Neural progenitor cell (in vitro differentiated cells): Measurements from ENCODE around the gene LARGE1. TPM values are rescaled to one million over a fixed set of nuclear protein-coding genes. Genes with fewer than 3 reads are reported as not detected.

Experiments used
- DNase-seq: peaks from one replicate; pipeline ENCODE4 v3.0.0-alpha.2; 2016; ENCODE audit warnings: low spot score
- H2AFZ ChIP-seq: fragments of 200-600 bp; sonication (generic); replicated peaks from 2 replicates; pipeline ENCODE4 v1.6.1; 2016; ENCODE audit warnings: antibody characterized with exemption
- H3F3A ChIP-seq: fragments of 200-600 bp; sonication (generic); 2 replicates; pipeline ENCODE4 v1.6.1; 2016; ENCODE audit warnings: antibody characterized with exemption, low read depth
- H3K27ac ChIP-seq: fragments of 200-600 bp; sonication (generic); 2 replicates; pipeline ENCODE4 v1.5.1; 2016; ENCODE audit warnings: mild to moderate bottlenecking
- H3K27me3 ChIP-seq: fragments of 200-600 bp; sonication (generic); 2 replicates; pipeline ENCODE4 v1.6.1; 2016; ENCODE audit warnings: mild to moderate bottlenecking, moderate library complexity
- H3K36me3 ChIP-seq: fragments of 200-600 bp; sonication (generic); 2 replicates; pipeline ENCODE4 v1.5.1; 2016
- H3K4me1 ChIP-seq: fragments of 200-600 bp; sonication (generic); 2 replicates; pipeline ENCODE4 v1.6.1; 2016; ENCODE audit warnings: mixed run types
- H3K4me2 ChIP-seq: fragments of 200-600 bp; sonication (generic); 2 replicates; pipeline ENCODE4 v1.6.1; 2016
- H3K4me3 ChIP-seq: fragments of 200-600 bp; sonication (generic); 2 replicates; pipeline ENCODE4 v1.5.1; 2016
- H3K79me2 ChIP-seq: fragments of 200-600 bp; sonication (generic); 2 replicates; pipeline ENCODE4 v1.6.1; 2016; ENCODE audit warnings: low read depth
- H3K9ac ChIP-seq: fragments of 200-600 bp; sonication (generic); 2 replicates; pipeline ENCODE4 v1.6.1; 2016
- H3K9me3 ChIP-seq: fragments of 200-600 bp; sonication (generic); 2 replicates; pipeline ENCODE4 v1.5.1; 2016; ENCODE audit warnings: low read depth
- H4K20me1 ChIP-seq: fragments of 200-600 bp; sonication (generic); 2 replicates; pipeline ENCODE4 v1.6.1; 2016; ENCODE audit warnings: low read depth
- H3K27ac Mint-ChIP-seq: 3 replicates; pipeline ENCODE4 v1.8.0; 2021; ENCODE audit warnings: mixed read lengths
- H3K27me3 Mint-ChIP-seq: 2 replicates; pipeline ENCODE4 v1.8.0; 2022; ENCODE audit warnings: low read depth, mild to moderate bottlenecking, inconsistent platforms, moderate library complexity, mixed read lengths; ENCODE audit not compliant: insufficient read depth
- H3K36me3 Mint-ChIP-seq: 3 replicates; pipeline ENCODE4 v1.8.0; 2021; ENCODE audit warnings: mixed read lengths
- H3K4me1 Mint-ChIP-seq: 3 replicates; pipeline ENCODE4 v1.8.0; 2021; ENCODE audit warnings: mixed read lengths
- H3K4me3 Mint-ChIP-seq: 3 replicates; pipeline ENCODE4 v1.8.0; 2021; ENCODE audit warnings: mild to moderate bottlenecking, moderate library complexity, mixed read lengths
- H3K9me3 Mint-ChIP-seq: 3 replicates; pipeline ENCODE4 v1.8.0; 2020; ENCODE audit warnings: mixed read lengths
- EZH2 ChIP-seq: fragments of 200-600 bp; sonication (generic); IDR thresholded peaks from 2 replicates; pipeline ENCODE4 v1.6.1; 2017; ENCODE audit warnings: antibody characterized with exemption, mild to moderate bottlenecking, moderate library complexity
- EZH2phosphoT487 ChIP-seq: fragments of 200-600 bp; sonication (generic); IDR thresholded peaks from 2 replicates; pipeline ENCODE4 v1.6.1; 2017; ENCODE audit warnings: antibody characterized with exemption
- total RNA-seq: library from RNA; depleted of rRNA; stranded (reverse); fragments of >200 nt; gene quantifications from 2 replicates; pipeline ENCODE4 v1.2.3, GENCODE V29; 2015; ENCODE audit warnings: low replicate concordance
- TF ChIP-seq, protein P1 (sequence below): fragments of 200-600 bp; sonication (generic); IDR thresholded peaks from 2 replicates; pipeline ENCODE4 v1.5.1; 2017; ENCODE audit warnings: antibody characterized with exemption, mild to moderate bottlenecking

The LARGE1 gene
- total RNA-seq, 1 donor from 2014 or later, result 24.9 TPM

DNA sequence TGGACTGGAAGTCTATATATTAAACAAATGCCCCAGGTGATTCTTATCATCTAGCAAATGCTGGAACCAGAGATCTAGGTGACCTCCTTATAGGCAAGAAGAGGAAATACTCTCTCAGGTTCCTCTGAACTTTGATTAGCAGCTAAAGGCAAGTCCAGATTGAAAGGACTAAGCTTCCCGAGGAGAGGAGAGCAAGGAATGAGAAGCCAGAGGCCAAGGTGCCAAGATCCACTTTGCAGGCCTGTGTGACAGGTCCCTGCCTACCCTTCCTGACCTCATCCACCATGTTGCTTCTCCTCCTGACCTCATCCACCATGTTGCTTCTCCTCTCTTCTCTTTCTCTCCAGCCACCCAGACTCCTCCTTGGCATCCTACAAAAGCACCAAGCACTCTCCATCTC, 173.2 kb downstream of the LARGE1 start:
- peaks cover 24% of the 10 kb centered on the region for H3K79me2 ChIP-seq
- H3K9me3 Mint-ChIP-seq, result no peaks in the 10 kb centered on the region
- no peak overlapping the region for H3K27ac Mint-ChIP-seq

DNA sequence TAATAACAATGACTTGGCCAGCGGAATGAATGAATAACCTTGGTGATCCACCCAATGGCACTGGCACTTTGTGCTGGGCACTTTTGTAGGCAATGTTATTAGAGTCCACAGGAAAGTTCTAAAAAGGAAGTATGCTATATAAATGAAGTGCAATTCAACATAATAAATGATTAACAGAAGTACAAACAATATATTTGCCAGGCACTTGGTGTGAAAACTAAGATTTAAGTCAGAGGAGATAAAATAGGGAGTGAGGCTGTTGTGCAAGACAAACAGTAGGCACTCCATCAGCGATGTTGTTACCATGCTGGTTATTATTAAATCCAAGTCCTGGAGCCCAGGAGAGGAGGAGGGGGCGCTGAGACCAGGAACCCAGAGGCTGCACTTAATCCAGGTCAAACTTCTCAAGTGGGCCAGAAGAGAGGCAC, 173.8 kb downstream of the LARGE1 start:
- H3K36me3 Mint-ChIP-seq, result peaks cover 18% of the 10 kb centered on the region
- TF ChIP-seq, protein P1, sequence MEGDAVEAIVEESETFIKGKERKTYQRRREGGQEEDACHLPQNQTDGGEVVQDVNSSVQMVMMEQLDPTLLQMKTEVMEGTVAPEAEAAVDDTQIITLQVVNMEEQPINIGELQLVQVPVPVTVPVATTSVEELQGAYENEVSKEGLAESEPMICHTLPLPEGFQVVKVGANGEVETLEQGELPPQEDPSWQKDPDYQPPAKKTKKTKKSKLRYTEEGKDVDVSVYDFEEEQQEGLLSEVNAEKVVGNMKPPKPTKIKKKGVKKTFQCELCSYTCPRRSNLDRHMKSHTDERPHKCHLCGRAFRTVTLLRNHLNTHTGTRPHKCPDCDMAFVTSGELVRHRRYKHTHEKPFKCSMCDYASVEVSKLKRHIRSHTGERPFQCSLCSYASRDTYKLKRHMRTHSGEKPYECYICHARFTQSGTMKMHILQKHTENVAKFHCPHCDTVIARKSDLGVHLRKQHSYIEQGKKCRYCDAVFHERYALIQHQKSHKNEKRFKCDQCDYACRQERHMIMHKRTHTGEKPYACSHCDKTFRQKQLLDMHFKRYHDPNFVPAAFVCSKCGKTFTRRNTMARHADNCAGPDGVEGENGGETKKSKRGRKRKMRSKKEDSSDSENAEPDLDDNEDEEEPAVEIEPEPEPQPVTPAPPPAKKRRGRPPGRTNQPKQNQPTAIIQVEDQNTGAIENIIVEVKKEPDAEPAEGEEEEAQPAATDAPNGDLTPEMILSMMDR, result no peak
- no peak for TF ChIP-seq EZH2phosphoT487
- no peak for TF ChIP-seq EZH2
- H3K4me1 ChIP-seq, result peaks cover 9% of the 10 kb centered on the region
- H3K79me2 ChIP-seq, result peaks cover 30% of the 10 kb centered on the region
- H3K4me1 Mint-ChIP-seq, result peaks cover 14% of the 10 kb centered on the region
- no peak overlapping the region for H3K4me3 Mint-ChIP-seq
- no peaks in the 10 kb centered on the region for H3F3A ChIP-seq
- H2AFZ ChIP-seq, result no peak overlapping the region
- H3K4me2 ChIP-seq, result no peak overlapping the region
- H4K20me1 ChIP-seq, result no peaks in the 10 kb centered on the region
- no peak for DNase-seq
- no peak overlapping the region for H3K27ac Mint-ChIP-seq
- H3K4me3 ChIP-seq, result no peak overlapping the region
- no peaks in the 10 kb centered on the region for H3K9me3 Mint-ChIP-seq
- no peak overlapping the region for H3K27ac ChIP-seq
- no peaks in the 10 kb centered on the region for H3K9me3 ChIP-seq
- H3K9ac ChIP-seq, result no peak overlapping the region
- H3K27me3 Mint-ChIP-seq, result peaks cover 2% of the 10 kb centered on the region
- H3K27me3 ChIP-seq, result no peaks in the 10 kb centered on the region
- H3K36me3 ChIP-seq, result no peaks in the 10 kb centered on the region

More for the DNA sequence above, 173.2 kb downstream of the LARGE1 start:
- no peak for DNase-seq
- Mint-ChIP-seq H3K36me3 (peaks cover 19% of the 10 kb centered on the region), H3K27me3 (peaks cover 2% of the 10 kb centered on the region), H3K4me1 (peaks cover 14% of the 10 kb centered on the region), H3K4me3 (no peak overlapping the region)
- Histone ChIP-seq H3K4me1 (peaks cover 6% of the 10 kb centered on the region), H4K20me1 (no peaks in the 10 kb centered on the region), H3K27ac (no peak overlapping the region), H3F3A (no peaks in the 10 kb centered on the region), H3K4me3 (no peak overlapping the region), H3K9ac (no peak overlapping the region), H3K4me2 (no peak overlapping the region), H2AFZ (no peak overlapping the region), H3K9me3 (no peaks in the 10 kb centered on the region), H3K27me3 (no peaks in the 10 kb centered on the region), H3K36me3 (no peaks in the 10 kb centered on the region)
- TF ChIP-seq EZH2phosphoT487, result no peak
- TF ChIP-seq, protein P1, result no peak
- TF ChIP-seq EZH2, result no peak

DNA sequence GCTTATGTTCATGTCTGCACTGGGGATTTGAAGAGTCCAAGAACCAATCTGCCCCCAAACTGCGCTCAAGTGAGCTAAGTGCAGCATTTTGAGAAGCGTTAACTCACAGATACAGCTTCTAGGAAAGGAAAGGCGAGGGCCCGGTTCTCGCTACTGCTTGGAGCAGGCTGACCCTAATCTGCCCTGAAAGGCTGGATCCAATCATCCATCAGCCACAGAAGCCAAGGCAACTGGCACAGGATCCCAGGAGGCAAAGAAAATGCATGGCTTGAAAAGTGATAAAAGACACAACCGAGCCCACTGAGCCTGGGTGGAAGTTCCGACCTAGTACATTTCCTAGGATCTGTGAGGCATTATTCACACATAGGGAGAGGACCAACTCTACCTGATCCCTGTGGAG, 174.8 kb downstream of the LARGE1 start:
- H3K4me1 ChIP-seq, result peaks cover 17% of the 10 kb centered on the region
- peaks cover 36% of the 10 kb centered on the region for H3K79me2 ChIP-seq
- TF ChIP-seq, protein P1, result no peak
- TF ChIP-seq EZH2phosphoT487, result no peak
- TF ChIP-seq EZH2, result no peak
- no peaks in the 10 kb centered on the region for H3K36me3 ChIP-seq
- no peak for DNase-seq
- no peaks in the 10 kb centered on the region for H3K9me3 ChIP-seq
- H2AFZ ChIP-seq, result no peak overlapping the region
- no peak overlapping the region for H3K9ac ChIP-seq
- H3K27me3 Mint-ChIP-seq, result peaks cover 2% of the 10 kb centered on the region
- no peak overlapping the region for H3K4me3 Mint-ChIP-seq
- H4K20me1 ChIP-seq, result no peaks in the 10 kb centered on the region
- no peak overlapping the region for H3K4me3 ChIP-seq
- H3K36me3 Mint-ChIP-seq, result peaks cover 15% of the 10 kb centered on the region
- H3K27ac Mint-ChIP-seq, result no peak overlapping the region
- no peaks in the 10 kb centered on the region for H3K9me3 Mint-ChIP-seq
- H3K27me3 ChIP-seq, result no peaks in the 10 kb centered on the region
- H3K4me1 Mint-ChIP-seq, result peaks cover 25% of the 10 kb centered on the region
- no peak overlapping the region for H3K4me2 ChIP-seq
- no peak overlapping the region for H3K27ac ChIP-seq
- H3F3A ChIP-seq, result no peaks in the 10 kb centered on the region
